BJ (cell line): Measurements from ENCODE around the gene SLC9A8. TPM values are rescaled to one million over a fixed set of nuclear protein-coding genes. Genes with fewer than 3 reads are reported as not detected.
A peak's percentile ranks its signal among the peaks of the same experiment; 100 is the strongest.

Source experiments
- CTCF ChIA-PET: fragments of 350-600 bp; formaldehyde crosslinking; extraction: SDS; loops from one replicate; lab custom pipeline; 2021; ENCODE audit warnings: antibody characterized with exemption, inconsistent platforms; lab: Yijun Ruan, JAX
- POLR2A ChIA-PET: fragments of 300-600 bp; sonication (Branson Sonifier 250); formaldehyde crosslinking; extraction: SDS; loops from one replicate; lab custom pipeline; 2021; ENCODE audit warnings: antibody characterized with exemption; lab: Charles Lee
- DNase-seq: peaks from one replicate; pipeline ENCODE4 v3.0.0-alpha.2; 2011; ENCODE audit warnings: low read depth
- H3K27me3 ChIP-seq: 2 replicates; pipeline ENCODE4 v1.6.0; 2011; ENCODE audit warnings: low read length; ENCODE audit not compliant: control insufficient read depth, insufficient read depth
- H3K36me3 ChIP-seq: 2 replicates; pipeline ENCODE4 v1.5.1; 2011; ENCODE audit warnings: low read length; ENCODE audit not compliant: control insufficient read depth, insufficient read depth
- H3K4me3 ChIP-seq: 2 replicates; pipeline ENCODE4 v1.5.1; 2011; ENCODE audit warnings: low read depth, mild to moderate bottlenecking, control low read depth, low read length
- CTCF ChIP-seq: IDR thresholded peaks from 2 replicates; pipeline ENCODE4 v1.5.1; 2011; ENCODE audit warnings: low read depth, mild to moderate bottlenecking, control low read depth, inconsistent platforms, low read length, moderate library complexity; ENCODE audit not compliant: insufficient read depth
- polyA plus RNA-seq: library from polyadenylated mRNA; depleted of rRNA; stranded (reverse); fragments of >200 nt; gene quantifications from 2 replicates; pipeline ENCODE4 v1.2.3, GENCODE V29; 2011

SLC9A8 gene
- polyA plus RNA-seq, 1 experiment = 3.3 TPM

GRCh38 chr20:49913399-49914047, 100.9 kb downstream of the SLC9A8 start:
- POLR2A ChIA-PET = no interaction called here
- no peak for DNase-seq
- TF ChIP-seq CTCF = no peak
- H3K27me3 ChIP-seq = no peaks in the 10 kb centered on the region
- H3K4me3 ChIP-seq = no peak overlapping the region
- peaks cover 8% of the 10 kb centered on the region for H3K36me3 ChIP-seq
- CTCF ChIA-PET = no interaction called here

- ChIA-PET POLR2A (interaction anchor here (0.6 kb wide), 1 partner anchor 162 kb away, joined by 6 read pairs; no protein-coding TSS in a partner anchor), CTCF (interaction anchor here (1.5 kb wide), 1 partner anchor 13 kb away, joined by 5 read pairs; no protein-coding TSS in a partner anchor)
- H3K36me3 ChIP-seq = peaks cover 4% of the 10 kb centered on the region
- TF ChIP-seq CTCF = no peak
- H3K27me3 ChIP-seq = no peaks in the 10 kb centered on the region
- H3K4me3 ChIP-seq = peak overlapping the region; percentile 79
- no peak for DNase-seq
Observed at GRCh38 chr20:49914310-49915117, 101.9 kb downstream of the SLC9A8 start.

GRCh38 chr20:49915118-49915379, 102.4 kb downstream of the SLC9A8 start:
- Histone ChIP-seq H3K4me3 (peak overlapping the region; percentile 79), H3K27me3 (no peaks in the 10 kb centered on the region), H3K36me3 (peaks cover 4% of the 10 kb centered on the region)
- no peak for TF ChIP-seq CTCF
- CTCF ChIA-PET = interaction anchor here (1.3 to 1.5 kb wide), 2 partner anchors 14 to 157 kb away, joined by 4 to 5 read pairs; no protein-coding TSS in a partner anchor
- POLR2A ChIA-PET = no interaction called here
- no peak for DNase-seq

- Histone ChIP-seq H3K4me3 (peak within 1 kb of the TSS; percentile 79), H3K27me3 (no peaks in the 10 kb centered on the region), H3K36me3 (peaks cover 1% of the 10 kb centered on the region)
- ChIA-PET POLR2A (no interaction called here), CTCF (interaction anchor here (1.0 to 1.5 kb wide), 7 partner anchors 9 to 305 kb away, joined by 3 to 5 read pairs (median 3); no protein-coding TSS in a partner anchor)
- peak; percentile 46 for DNase-seq
- TF ChIP-seq CTCF = no peak
Observed at GRCh38 chr20:49915380-49916145, 102.9 kb downstream of the SLC9A8 start, which contains the start of gene SPATA2. Gene SPATA2 (minus strand): TSS chr20:49915529. CDS start chr20:49908490, 7,039 bp downstream.
